ENCODE measurements around the gene THAP3. TPM values are rescaled to one million over a fixed set of nuclear protein-coding genes. Genes with fewer than 3 reads are reported as not detected.

THAP3 gene
- total RNA-seq, 1 donor from 2014 or later = 13.5 TPM

GRCh38 chr1:6627031-6627430 lies 2.4 kb downstream of the THAP3 start:
- no peak overlapping the region for H3K4me3 Mint-ChIP-seq (ENCODE audit: unreplicated experiment)
- H3K27me3 Mint-ChIP-seq (ENCODE audit: unreplicated experiment) = peaks cover 3% of the 10 kb centered on the region
- H3K27ac Mint-ChIP-seq (ENCODE audit: unreplicated experiment) = no peak overlapping the region
- TF ChIP-seq CTCF (IDR thresholded peaks at IDR 0.05; ENCODE audit: unreplicated experiment) = no peak
- peaks cover 24% of the 10 kb centered on the region for H3K36me3 Mint-ChIP-seq (ENCODE audit: low read depth, unreplicated experiment)
- H3K9me3 Mint-ChIP-seq (ENCODE audit: unreplicated experiment) = no peaks in the 10 kb centered on the region
- DNase-seq (ENCODE audit: low spot score) = no peak
- peaks cover 4% of the 10 kb centered on the region for H3K4me1 Mint-ChIP-seq (ENCODE audit: unreplicated experiment)

GRCh38 chr1:6627841-6628545 lies 3.3 kb downstream of the THAP3 start:
- Mint-ChIP-seq H3K9me3 (ENCODE audit: unreplicated experiment) (no peaks in the 10 kb centered on the region), H3K4me1 (ENCODE audit: unreplicated experiment) (peaks cover 4% of the 10 kb centered on the region), H3K36me3 (ENCODE audit: low read depth, unreplicated experiment) (peaks cover 18% of the 10 kb centered on the region), H3K27me3 (ENCODE audit: unreplicated experiment) (peaks cover 3% of the 10 kb centered on the region), H3K27ac (ENCODE audit: unreplicated experiment) (no peak overlapping the region), H3K4me3 (ENCODE audit: unreplicated experiment) (peak overlapping the region; percentile 67)
- DNase-seq (ENCODE audit: low spot score) = no peak
- TF ChIP-seq CTCF (IDR thresholded peaks at IDR 0.05; ENCODE audit: unreplicated experiment) = no peak

GRCh38 chr1:6628971-6629479 lies 4.4 kb downstream of the THAP3 start:
- Mint-ChIP-seq H3K27ac (ENCODE audit: unreplicated experiment) (no peak overlapping the region), H3K27me3 (ENCODE audit: unreplicated experiment) (peaks cover 3% of the 10 kb centered on the region), H3K4me1 (ENCODE audit: unreplicated experiment) (peaks cover 4% of the 10 kb centered on the region), H3K4me3 (ENCODE audit: unreplicated experiment) (no peak overlapping the region), H3K9me3 (ENCODE audit: unreplicated experiment) (no peaks in the 10 kb centered on the region), H3K36me3 (ENCODE audit: low read depth, unreplicated experiment) (peaks cover 22% of the 10 kb centered on the region)
- DNase-seq (ENCODE audit: low spot score) = no peak
- TF ChIP-seq CTCF (IDR thresholded peaks at IDR 0.05; ENCODE audit: unreplicated experiment) = no peak

- peaks cover 4% of the 10 kb centered on the region for H3K4me1 Mint-ChIP-seq (ENCODE audit: unreplicated experiment)
- H3K4me3 Mint-ChIP-seq (ENCODE audit: unreplicated experiment) = no peak overlapping the region
Observed at GRCh38 chr1:6630027-6630426, 5.4 kb downstream of the THAP3 start.

More at GRCh38 chr1:6630027-6630426, 5.4 kb downstream of the THAP3 start:
- no peaks in the 10 kb centered on the region for H3K9me3 Mint-ChIP-seq (ENCODE audit: unreplicated experiment)
- no peak overlapping the region for H3K27ac Mint-ChIP-seq (ENCODE audit: unreplicated experiment)
- H3K36me3 Mint-ChIP-seq (ENCODE audit: low read depth, unreplicated experiment) = peaks cover 25% of the 10 kb centered on the region
- no peak for DNase-seq (ENCODE audit: low spot score)
- H3K27me3 Mint-ChIP-seq (ENCODE audit: unreplicated experiment) = peaks cover 1% of the 10 kb centered on the region
- TF ChIP-seq CTCF (IDR thresholded peaks at IDR 0.05; ENCODE audit: unreplicated experiment) = no peak

Measured in endothelial cell (in vitro differentiated cells).